Ecto neural progenitor cell (in vitro differentiated cells): ENCODE results near the gene PPWD1.

Experiments used
- DNase-seq: peaks from one replicate; pipeline ENCODE4 v3.0.0-alpha.2; 2018; ENCODE audit warnings: low spot score

PPWD1 gene

GRCh38 chr5:65624025-65624570 is 61.0 kb downstream of the PPWD1 start, which contains the start of gene TRIM23:
TSS of gene TRIM23 (minus strand) at chr5:65624333. CDS start at chr5:65624274, 59 bp downstream.
- DNase-seq, result peak; percentile 92

GRCh38 chr5:65624571-65625555 is 61.8 kb downstream of the PPWD1 start, which contains the start of the genes SHLD3 and TRAPPC13:
TSS of gene SHLD3 (plus strand) at chr5:65625027. CDS start at chr5:65629588, 4,561 bp downstream.
TSS of gene TRAPPC13 (plus strand) at chr5:65625027. CDS start at chr5:65625061, 34 bp downstream.
- DNase-seq, result peak; percentile 84

GRCh38 chr5:65625743-65626142 is 62.6 kb downstream of the PPWD1 start:
- DNase-seq, result no peak

- DNase-seq, result no peak
Measured at GRCh38 chr5:65630981-65631380, 67.9 kb downstream of the PPWD1 start.
